IMR-90 (cell line): Measurements from ENCODE around the gene IRAK1.

Experiments used
- CEBPB ChIP-seq: IDR thresholded peaks from 2 replicates; pipeline ENCODE4 v1.6.1; 2012; ENCODE audit warnings: low read depth, low read length, improper control_type of control experiment
- CTCF ChIP-seq: conservative IDR thresholded peaks from 2 replicates; pipeline ENCODE4 v1.5.1; 2012; ENCODE audit warnings: mild to moderate bottlenecking, low read depth, low read length, improper control_type of control experiment
- MAFK ChIP-seq: IDR thresholded peaks from 2 replicates; pipeline ENCODE4 v1.6.1; 2012; ENCODE audit warnings: low read depth, low read length, improper control_type of control experiment
- MAZ ChIP-seq: IDR thresholded peaks from 2 replicates; pipeline ENCODE4 v1.6.1; 2012; ENCODE audit warnings: low read depth, mild to moderate bottlenecking, low read length, improper control_type of control experiment, moderate library complexity, borderline replicate concordance
- POLR2A ChIP-seq: IDR thresholded peaks from 2 replicates; pipeline ENCODE4 v1.6.1; 2012; ENCODE audit warnings: mild to moderate bottlenecking, low read depth, low read length
- RAD21 ChIP-seq: IDR thresholded peaks from 2 replicates; pipeline ENCODE4 v1.6.1; 2012; ENCODE audit warnings: low read length, improper control_type of control experiment
- RCOR1 ChIP-seq: IDR thresholded peaks from 2 replicates; pipeline ENCODE4 v1.6.1; 2012; ENCODE audit warnings: mild to moderate bottlenecking, low read length, improper control_type of control experiment; ENCODE audit not compliant: insufficient replicate concordance
- RFX5 ChIP-seq: IDR thresholded peaks from 2 replicates; pipeline ENCODE4 v1.8.0; 2012; ENCODE audit warnings: low read depth, mild to moderate bottlenecking, low read length, moderate library complexity
- SMC3 ChIP-seq: fragments of 150-350 bp; IDR thresholded peaks from 2 replicates; pipeline ENCODE4 v1.6.1; 2016; ENCODE audit warnings: low read depth, mild to moderate bottlenecking, antibody characterized with exemption, low read length, moderate library complexity

- no peak for TF ChIP-seq POLR2A
- TF ChIP-seq CTCF = no peak
- no peak for TF ChIP-seq MAZ
- TF ChIP-seq SMC3 = no peak
- no peak for TF ChIP-seq MAFK
- TF ChIP-seq RCOR1 = no peak
- TF ChIP-seq RFX5 = no peak
- TF ChIP-seq CEBPB = no peak
- TF ChIP-seq RAD21 = no peak
Observed at GRCh38 chrX:154033848-154034247, 14.1 kb upstream of the IRAK1 start.
